Trophoblast cell (in vitro differentiated cells and primary cell): Measurements from ENCODE around the gene CDX1.

Experiments used
- DNase-seq, 2 donors: peaks; one replicate each; pipeline ENCODE4 v3.0.0-alpha.2; 2016
- H2AFZ ChIP-seq: 2 replicates; pipeline ENCODE4 v1.6.1; 2013; ENCODE audit warnings: low read length, moderate library complexity, mild to moderate bottlenecking; ENCODE audit not compliant: insufficient read depth, poor library complexity
- H2AK5ac ChIP-seq: 2 replicates; pipeline ENCODE4 v1.6.1; 2013; ENCODE audit warnings: mild to moderate bottlenecking, low read length
- H2BK120ac ChIP-seq: 2 replicates; pipeline ENCODE4 v1.6.1; 2013; ENCODE audit warnings: low read length, mild to moderate bottlenecking, moderate library complexity; ENCODE audit not compliant: insufficient read depth, poor library complexity
- H2BK12ac ChIP-seq: 2 replicates; pipeline ENCODE4 v1.6.1; 2013; ENCODE audit warnings: mild to moderate bottlenecking, low read length, moderate library complexity
- H2BK5ac ChIP-seq: 2 replicates; pipeline ENCODE4 v1.6.1; 2013; ENCODE audit warnings: low read length, low read depth, moderate library complexity, mild to moderate bottlenecking; ENCODE audit not compliant: poor library complexity
- H3K14ac ChIP-seq: 2 replicates; pipeline ENCODE4 v1.6.1; 2013; ENCODE audit warnings: mild to moderate bottlenecking, low read length
- H3K18ac ChIP-seq: 2 replicates; pipeline ENCODE4 v1.6.1; 2013; ENCODE audit warnings: mild to moderate bottlenecking, low read length
- H3K23ac ChIP-seq: 2 replicates; pipeline ENCODE4 v1.6.1; 2013; ENCODE audit warnings: low read length
- H3K27ac ChIP-seq: 2 replicates; pipeline ENCODE4 v1.5.1; 2013; ENCODE audit warnings: low read depth, mild to moderate bottlenecking, inconsistent platforms, low read length, moderate library complexity
- H3K27me3 ChIP-seq: 2 replicates; pipeline ENCODE4 v1.6.1; 2013; ENCODE audit warnings: inconsistent platforms, mild to moderate bottlenecking, low read length, moderate library complexity; ENCODE audit not compliant: insufficient read depth
- H3K36me3 ChIP-seq, 2 experiments: 1 replicate in 1 of 2; 2 replicates in 1 of 2; pipeline ENCODE4 v1.6.1; 2013; ENCODE audit warnings: low read length in 2 of 2, mild to moderate bottlenecking in 2 of 2, moderate library complexity in 1 of 2; ENCODE audit not compliant: insufficient read depth in 2 of 2, control insufficient read depth in 1 of 2
- H3K4ac ChIP-seq: 2 replicates; pipeline ENCODE4 v1.6.1; 2013; ENCODE audit warnings: low read depth, mild to moderate bottlenecking, low read length, moderate library complexity
- H3K4me1 ChIP-seq, 2 experiments: 1 replicate in 1 of 2; 2 replicates in 1 of 2; pipeline ENCODE4 v1.6.1; 2013; ENCODE audit warnings: low read length in 2 of 2, mild to moderate bottlenecking in 2 of 2, moderate library complexity in 1 of 2; ENCODE audit not compliant: insufficient read depth in 2 of 2, control insufficient read depth in 1 of 2
- H3K4me2 ChIP-seq: 2 replicates; pipeline ENCODE4 v1.6.1; 2013; ENCODE audit warnings: inconsistent platforms, mild to moderate bottlenecking, low read length, moderate library complexity
- H3K4me3 ChIP-seq: 2 replicates; pipeline ENCODE4 v1.5.1; 2013; ENCODE audit warnings: mild to moderate bottlenecking, low read depth, low read length, inconsistent platforms
- H3K79me1 ChIP-seq: one replicate; pipeline ENCODE4 v1.6.1; 2013; ENCODE audit warnings: low read length
- H3K79me2 ChIP-seq: 2 replicates; pipeline ENCODE4 v1.6.1; 2013; ENCODE audit warnings: low read length, mild to moderate bottlenecking; ENCODE audit not compliant: control insufficient read depth, insufficient read depth, poor library complexity
- H3K9ac ChIP-seq: 2 replicates; pipeline ENCODE4 v1.6.1; 2013; ENCODE audit warnings: mild to moderate bottlenecking, low read length
- H3K9me3 ChIP-seq: 2 replicates; pipeline ENCODE4 v1.6.1; 2013; ENCODE audit warnings: low read depth, mild to moderate bottlenecking, control low read depth, inconsistent platforms, low read length; ENCODE audit not compliant: insufficient read depth
- H4K12ac ChIP-seq: 2 replicates; pipeline ENCODE4 v1.6.1; 2013; ENCODE audit warnings: low read depth, mild to moderate bottlenecking, low read length, moderate library complexity
- H4K8ac ChIP-seq: 2 replicates; pipeline ENCODE4 v1.6.1; 2013; ENCODE audit warnings: low read depth, mild to moderate bottlenecking, low read length, moderate library complexity
- H4K91ac ChIP-seq: one replicate; pipeline ENCODE4 v1.6.1; 2013; ENCODE audit warnings: low read depth, mild to moderate bottlenecking, low read length, moderate library complexity
- WGBS: extraction: QIAGEN DNeasy Blood & Tissue Kit; methylation state at CpG from one replicate; pipeline ENCODE4 v1.1.7; 2013; ENCODE audit warnings: missing lambda C conversion rate; ENCODE audit not compliant: insufficient read length, insufficient coverage; ENCODE audit errors: extremely low coverage; 5-methylcytosine and 5-hydroxymethylcytosine counted together

The CDX1 gene

GRCh38 chr5:150196514-150196913, 29.9 kb downstream of the CDX1 start:
- Histone ChIP-seq H3K79me1 (no peaks in the 10 kb centered on the region), H3K4me2 (no peak overlapping the region), H3K4me1 (peaks cover 6 to 8% of the 10 kb centered on the region in 2 experiments), H3K27ac (no peak overlapping the region), H3K4ac (no peak overlapping the region), H3K23ac (no peak overlapping the region), H3K18ac (no peak overlapping the region), H2BK120ac (no peak overlapping the region), H2AK5ac (no peak overlapping the region), H3K36me3 (no peaks in the 10 kb centered on the region), H2BK5ac (no peak overlapping the region), H2BK12ac (no peak overlapping the region), H4K8ac (no peak overlapping the region), H3K9me3 (no peaks in the 10 kb centered on the region), H3K4me3 (no peak overlapping the region), H3K14ac (no peak overlapping the region), H4K91ac (no peak overlapping the region), H3K27me3 (no peaks in the 10 kb centered on the region), H3K79me2 (no peaks in the 10 kb centered on the region), H3K9ac (no peak overlapping the region), H4K12ac (no peak overlapping the region), H2AFZ (no peak overlapping the region)
- WGBS: no CpG with 5 or more reads among the region's 5 CpGs
- DNase-seq: no peak

GRCh38 chr5:150196986-150197385, 30.4 kb downstream of the CDX1 start:
- Histone ChIP-seq H3K27ac (no peak overlapping the region), H2BK5ac (no peak overlapping the region), H4K8ac (no peak overlapping the region), H3K4me3 (no peak overlapping the region), H2AK5ac (no peak overlapping the region), H3K4me1 (peaks cover 6 to 8% of the 10 kb centered on the region in 2 experiments), H3K79me1 (no peaks in the 10 kb centered on the region), H3K14ac (no peak overlapping the region), H2BK12ac (no peak overlapping the region), H3K79me2 (no peaks in the 10 kb centered on the region), H3K36me3 (no peaks in the 10 kb centered on the region), H4K12ac (no peak overlapping the region), H4K91ac (no peak overlapping the region), H3K9ac (no peak overlapping the region), H3K4ac (no peak overlapping the region), H3K23ac (no peak overlapping the region), H2BK120ac (no peak overlapping the region), H3K4me2 (no peak overlapping the region), H3K18ac (no peak overlapping the region), H2AFZ (no peak overlapping the region), H3K27me3 (no peaks in the 10 kb centered on the region), H3K9me3 (no peaks in the 10 kb centered on the region)
- DNase-seq: no peak
- no CpG with 5 or more reads among the region's 16 CpGs for WGBS

- Histone ChIP-seq H3K9ac (no peak overlapping the region), H3K14ac (no peak overlapping the region), H3K18ac (no peak overlapping the region), H2BK12ac (no peak overlapping the region), H3K79me2 (no peaks in the 10 kb centered on the region), H3K27me3 (no peaks in the 10 kb centered on the region), H2AK5ac (no peak overlapping the region), H4K8ac (no peak overlapping the region), H2AFZ (no peak overlapping the region), H4K12ac (no peak overlapping the region), H4K91ac (no peak overlapping the region), H3K4me2 (no peak overlapping the region), H2BK120ac (no peak overlapping the region), H3K23ac (no peak overlapping the region), H3K27ac (no peak overlapping the region), H3K4me3 (no peak overlapping the region), H3K4ac (no peak overlapping the region), H2BK5ac (no peak overlapping the region), H3K36me3 (no peaks in the 10 kb centered on the region), H3K4me1 (peaks cover 6 to 8% of the 10 kb centered on the region in 2 experiments), H3K79me1 (no peaks in the 10 kb centered on the region), H3K9me3 (no peaks in the 10 kb centered on the region)
- DNase-seq: no peak
- no CpG with 5 or more reads among the region's 1 CpG for WGBS
These were observed 30.9 kb downstream of the CDX1 start for GRCh38 chr5:150197476-150197875.

- no peak overlapping the region for H4K91ac ChIP-seq
- H3K4me2 ChIP-seq: no peak overlapping the region
- no peak overlapping the region for H4K8ac ChIP-seq
- H3K4ac ChIP-seq: no peak overlapping the region
- H3K4me1 ChIP-seq: no peaks in the 10 kb centered on the region
- no peak overlapping the region for H2AFZ ChIP-seq
- no peaks in the 10 kb centered on the region for H3K27me3 ChIP-seq
- no CpG with 5 or more reads among the region's 10 CpGs for WGBS
- H3K79me1 ChIP-seq: no peaks in the 10 kb centered on the region
- no peaks in the 10 kb centered on the region for H3K36me3 ChIP-seq
- no peak for DNase-seq
- no peak overlapping the region for H2BK120ac ChIP-seq
- peak overlapping the region; percentile 1 for H3K4me3 ChIP-seq
- H3K18ac ChIP-seq: no peak overlapping the region
- no peak overlapping the region for H4K12ac ChIP-seq
- peaks cover 1% of the 10 kb centered on the region for H3K9me3 ChIP-seq
- H2AK5ac ChIP-seq: no peak overlapping the region
- no peaks in the 10 kb centered on the region for H3K79me2 ChIP-seq
- H3K27ac ChIP-seq: no peak overlapping the region
- H3K9ac ChIP-seq: no peak overlapping the region
- H3K14ac ChIP-seq: no peak overlapping the region
- no peak overlapping the region for H2BK5ac ChIP-seq
- no peak overlapping the region for H3K23ac ChIP-seq
- no peak overlapping the region for H2BK12ac ChIP-seq
These were observed 35.9 kb downstream of the CDX1 start for GRCh38 chr5:150202501-150202900.
